HG03060 (cell line): Measurements from ENCODE around the gene RAPGEF6.
A peak's percentile ranks its signal among the peaks of the same experiment; 100 is the strongest.
"Not testable (repeated sequence)": the region's sequence is repeated elsewhere in the genome, so short reads cannot be mapped to it uniquely, and the experiment has no call there.

Experiments
- ATAC-seq: cut with Tn5 transposase; IDR thresholded peaks from one replicate; pipeline ENCODE4 v1.9.1; 2021; ENCODE audit warnings: low read depth, moderate number of reproducible peaks; ENCODE audit not compliant: unreplicated experiment

The RAPGEF6 gene

GRCh38 chr5:131634996-131635683 lies at the start of gene RAPGEF6:
TSS of gene RAPGEF6 (minus strand) at chr5:131635229. CDS start at chr5:131635030, 199 bp downstream.
- peak; percentile 71 for ATAC-seq

GRCh38 chr5:131684595-131684994 lies 49.6 kb upstream of the RAPGEF6 start:
- ATAC-seq: no peak

GRCh38 chr5:131684051-131684450 lies 49.0 kb upstream of the RAPGEF6 start:
- ATAC-seq: no peak

GRCh38 chr5:131682826-131683225 lies 47.8 kb upstream of the RAPGEF6 start:
- ATAC-seq: no peak

GRCh38 chr5:131682175-131682574 lies 47.1 kb upstream of the RAPGEF6 start:
- no peak for ATAC-seq

- no peak for ATAC-seq
Observed at GRCh38 chr5:131679911-131680310, 44.9 kb upstream of the RAPGEF6 start.

- not testable (repeated sequence) for ATAC-seq
Observed at GRCh38 chr5:131678273-131678672, 43.2 kb upstream of the RAPGEF6 start.

- ATAC-seq: no peak
Observed at GRCh38 chr5:131677115-131677514, 42.1 kb upstream of the RAPGEF6 start.

GRCh38 chr5:131672776-131673175 lies 37.7 kb upstream of the RAPGEF6 start:
- peak; percentile 39 for ATAC-seq

GRCh38 chr5:131671994-131672655 lies 37.1 kb upstream of the RAPGEF6 start:
- no peak for ATAC-seq

GRCh38 chr5:131671409-131671808 lies 36.4 kb upstream of the RAPGEF6 start:
- peak; percentile 50 for ATAC-seq

GRCh38 chr5:131664929-131665328 lies 29.9 kb upstream of the RAPGEF6 start:
- no peak for ATAC-seq

- no peak for ATAC-seq
Observed at GRCh38 chr5:131661933-131662332, 26.9 kb upstream of the RAPGEF6 start.

GRCh38 chr5:131659841-131660240 lies 24.8 kb upstream of the RAPGEF6 start:
- no peak for ATAC-seq

- no peak for ATAC-seq
Observed at GRCh38 chr5:131659290-131659689, 24.3 kb upstream of the RAPGEF6 start.

- no peak for ATAC-seq
Observed at GRCh38 chr5:131654776-131655175, 19.7 kb upstream of the RAPGEF6 start.

GRCh38 chr5:131654309-131654708 lies 19.3 kb upstream of the RAPGEF6 start:
- ATAC-seq: no peak

- ATAC-seq: no peak
Observed at GRCh38 chr5:131649161-131649560, 14.1 kb upstream of the RAPGEF6 start.

GRCh38 chr5:131647048-131647769 lies 12.2 kb upstream of the RAPGEF6 start:
- ATAC-seq: peak; percentile 37

GRCh38 chr5:131644822-131645221 lies 9.8 kb upstream of the RAPGEF6 start:
- ATAC-seq: no peak

- no peak for ATAC-seq
Observed at GRCh38 chr5:131644370-131644769, 9.3 kb upstream of the RAPGEF6 start.
